Measurements from ENCODE around the gene SCIN.

DNA sequence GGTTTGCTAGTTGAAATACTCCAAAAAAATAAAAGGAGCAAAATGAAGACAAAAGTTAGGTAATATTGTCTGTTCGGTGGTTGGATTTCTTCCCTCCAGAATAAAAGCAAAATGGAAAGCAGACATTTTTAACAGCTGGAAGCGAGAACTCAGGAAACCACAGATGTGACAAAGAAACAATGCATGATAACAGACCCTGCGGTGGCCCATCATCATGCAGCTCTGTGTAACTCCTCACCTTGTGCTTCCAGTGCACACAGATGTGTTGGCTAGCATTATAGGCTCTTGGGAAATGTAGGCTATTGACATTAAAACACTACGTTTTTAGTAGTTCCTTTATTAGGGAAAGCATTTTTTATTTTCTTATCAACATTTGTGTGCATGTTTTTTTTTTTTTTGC is 63.1 kb downstream of the SCIN start:
- no peak for TF ChIP-seq CTCF (IDR thresholded peaks at IDR 0.05)
- TF ChIP-seq, protein P1, sequence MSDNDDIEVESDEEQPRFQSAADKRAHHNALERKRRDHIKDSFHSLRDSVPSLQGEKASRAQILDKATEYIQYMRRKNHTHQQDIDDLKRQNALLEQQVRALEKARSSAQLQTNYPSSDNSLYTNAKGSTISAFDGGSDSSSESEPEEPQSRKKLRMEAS (IDR thresholded peaks at IDR 0.05; ENCODE audit: low read depth) = no peak
- no peak for TF ChIP-seq JUND (IDR thresholded peaks at IDR 0.05)
- TF ChIP-seq REST (IDR thresholded peaks at IDR 0.05; ENCODE audit: low read depth, low read length) = no peak
- TF ChIP-seq PBX3 (IDR thresholded peaks at IDR 0.05) = no peak
- TF ChIP-seq NFIC (IDR thresholded peaks at IDR 0.05; ENCODE audit: borderline replicate concordance) = no peak
- no peak for TF ChIP-seq EZH2phosphoT487 (IDR thresholded peaks at IDR 0.05; ENCODE audit: borderline replicate concordance, low read depth)
- TF ChIP-seq NRF1 (IDR thresholded peaks at IDR 0.05; ENCODE audit: low read depth, low read length) = no peak
- TF ChIP-seq, protein P2, sequence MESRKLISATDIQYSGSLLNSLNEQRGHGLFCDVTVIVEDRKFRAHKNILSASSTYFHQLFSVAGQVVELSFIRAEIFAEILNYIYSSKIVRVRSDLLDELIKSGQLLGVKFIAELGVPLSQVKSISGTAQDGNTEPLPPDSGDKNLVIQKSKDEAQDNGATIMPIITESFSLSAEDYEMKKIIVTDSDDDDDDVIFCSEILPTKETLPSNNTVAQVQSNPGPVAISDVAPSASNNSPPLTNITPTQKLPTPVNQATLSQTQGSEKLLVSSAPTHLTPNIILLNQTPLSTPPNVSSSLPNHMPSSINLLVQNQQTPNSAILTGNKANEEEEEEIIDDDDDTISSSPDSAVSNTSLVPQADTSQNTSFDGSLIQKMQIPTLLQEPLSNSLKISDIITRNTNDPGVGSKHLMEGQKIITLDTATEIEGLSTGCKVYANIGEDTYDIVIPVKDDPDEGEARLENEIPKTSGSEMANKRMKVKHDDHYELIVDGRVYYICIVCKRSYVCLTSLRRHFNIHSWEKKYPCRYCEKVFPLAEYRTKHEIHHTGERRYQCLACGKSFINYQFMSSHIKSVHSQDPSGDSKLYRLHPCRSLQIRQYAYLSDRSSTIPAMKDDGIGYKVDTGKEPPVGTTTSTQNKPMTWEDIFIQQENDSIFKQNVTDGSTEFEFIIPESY (IDR thresholded peaks at IDR 0.05; ENCODE audit: borderline replicate concordance, low read depth) = no peak
- TF ChIP-seq FOXM1 (IDR thresholded peaks at IDR 0.05; ENCODE audit: low read depth) = no peak
- no peak for TF ChIP-seq USF1 (IDR thresholded peaks at IDR 0.05; ENCODE audit: borderline replicate concordance, low read depth)
- TF ChIP-seq SMC3 (IDR thresholded peaks at IDR 0.05; ENCODE audit: low read depth, low read length) = no peak
- TF ChIP-seq POLR2AphosphoS5 (IDR thresholded peaks at IDR 0.05; ENCODE audit: low read depth, low read length) = no peak
- TF ChIP-seq YY1 (IDR thresholded peaks at IDR 0.05; ENCODE audit: low read depth) = no peak

Data from SK-N-SH (cell line).